SK-N-SH treated with all-trans-retinoic acid at 6 μM for 48 hours (cell line): ENCODE measurements around the gene TOMM5.

Experiments
- ATAC-seq: fragments of 200-7000 bp; cut with Tn5 transposase; 3 replicates; pipeline ENCODE4 v1.9.1; 2020; ENCODE audit warnings: mild to moderate bottlenecking, moderate library complexity
- ARNTL ChIP-seq: fragments of 450-650 bp; formaldehyde crosslinking; IDR thresholded peaks from 2 replicates; pipeline ENCODE4 v1.5.0; 2020; ENCODE audit warnings: low read depth, mild to moderate bottlenecking, moderate library complexity, borderline replicate concordance
- BACH2 ChIP-seq: fragments of 250-450 bp; sonication (Bioruptor Pico); IDR thresholded peaks from 2 replicates; pipeline ENCODE4 v1.9.0; 2021; ENCODE audit warnings: mild to moderate bottlenecking, borderline replicate concordance
- CREB5 ChIP-seq: fragments of 250-450 bp; sonication (Bioruptor Pico); IDR thresholded peaks from 2 replicates; pipeline ENCODE4 v1.5.1; 2020; ENCODE audit warnings: low read depth, mild to moderate bottlenecking, moderate library complexity
- CSDC2 ChIP-seq: fragments of 250-450 bp; sonication (Bioruptor Pico); IDR thresholded peaks from 2 replicates; pipeline ENCODE4 v1.5.0; 2020; ENCODE audit warnings: mild to moderate bottlenecking, moderate library complexity
- CSRNP3 ChIP-seq: fragments of 250-450 bp; sonication (Bioruptor Pico); IDR thresholded peaks from 2 replicates; pipeline ENCODE4 v1.5.1; 2021; ENCODE audit warnings: mild to moderate bottlenecking, moderate library complexity
- ESRRG ChIP-seq: fragments of 250-450 bp; sonication (Bioruptor Pico); IDR thresholded peaks from 2 replicates; pipeline ENCODE4 v1.6.1; 2021; ENCODE audit warnings: mild to moderate bottlenecking
- GLIS3 ChIP-seq: fragments of 250-450 bp; sonication (Bioruptor Pico); IDR thresholded peaks from 2 replicates; pipeline ENCODE4 v1.5.0; 2020; ENCODE audit warnings: mild to moderate bottlenecking, moderate library complexity
- ISL1 ChIP-seq: fragments of 250-450 bp; sonication (Bioruptor Pico); IDR thresholded peaks from 2 replicates; pipeline ENCODE4 v2.1.2; 2022; ENCODE audit warnings: mild to moderate bottlenecking, moderate library complexity
- OSR1 ChIP-seq: fragments of 250-450 bp; sonication (Bioruptor Pico); IDR thresholded peaks from 2 replicates; pipeline ENCODE4 v1.8.0; 2022; ENCODE audit warnings: moderate library complexity, mild to moderate bottlenecking, inconsistent platforms
- PATZ1 ChIP-seq: fragments of 250-450 bp; sonication (Bioruptor Pico); IDR thresholded peaks from 2 replicates; pipeline ENCODE4 v1.8.0; 2020; ENCODE audit warnings: mild to moderate bottlenecking, moderate library complexity, borderline replicate concordance
- POU6F1 ChIP-seq: fragments of 250-450 bp; sonication (Bioruptor Pico); IDR thresholded peaks from 2 replicates; pipeline ENCODE4 v1.8.0; 2021; ENCODE audit warnings: low read depth, mild to moderate bottlenecking, moderate library complexity, borderline replicate concordance
- PPARA ChIP-seq: fragments of 250-450 bp; sonication (Bioruptor Pico); IDR thresholded peaks from 2 replicates; pipeline ENCODE4 v1.5.0; 2020; ENCODE audit warnings: mild to moderate bottlenecking, borderline replicate concordance
- RARB ChIP-seq: fragments of 250-450 bp; sonication (Bioruptor Pico); IDR thresholded peaks from 2 replicates; pipeline ENCODE4 v1.8.0; 2021; ENCODE audit warnings: mild to moderate bottlenecking, moderate library complexity
- SNAI2 ChIP-seq: fragments of 250-450 bp; sonication (Bioruptor Pico); IDR thresholded peaks from 2 replicates; pipeline ENCODE4 v1.5.0; 2020; ENCODE audit warnings: mild to moderate bottlenecking, moderate library complexity
- TOX ChIP-seq: fragments of 250-450 bp; sonication (Bioruptor Pico); IDR thresholded peaks from 2 replicates; pipeline ENCODE4 v1.8.0; 2021; ENCODE audit warnings: mild to moderate bottlenecking, moderate library complexity, borderline replicate concordance
- TSHZ2 ChIP-seq: fragments of 250-450 bp; sonication (Bioruptor Pico); IDR thresholded peaks from 2 replicates; pipeline ENCODE4 v1.5.0; 2020; ENCODE audit warnings: mild to moderate bottlenecking, moderate library complexity
- ZC3H10 ChIP-seq: fragments of 250-450 bp; sonication (Bioruptor Pico); IDR thresholded peaks from 2 replicates; pipeline ENCODE4 v1.5.1; 2021; ENCODE audit warnings: mild to moderate bottlenecking, moderate library complexity
- ZFP3 ChIP-seq: fragments of 250-450 bp; sonication (Bioruptor Pico); IDR thresholded peaks from 2 replicates; pipeline ENCODE4 v1.5.0; 2020; ENCODE audit warnings: mild to moderate bottlenecking, moderate library complexity
- ZFP30 ChIP-seq: fragments of 450-650 bp; formaldehyde crosslinking; IDR thresholded peaks from 2 replicates; pipeline ENCODE4 v1.5.0; 2022; ENCODE audit warnings: mild to moderate bottlenecking, moderate library complexity
- ZNF565 ChIP-seq: fragments of 450-650 bp; formaldehyde crosslinking; conservative IDR thresholded peaks from 2 replicates; pipeline ENCODE4 v1.5.0; 2020; ENCODE audit warnings: low read depth, mild to moderate bottlenecking, moderate library complexity
- ZNF70 ChIP-seq: fragments of 450-650 bp; formaldehyde crosslinking; IDR thresholded peaks from 2 replicates; pipeline ENCODE4 v1.5.0; 2020; ENCODE audit warnings: mild to moderate bottlenecking, moderate library complexity
- ZNF8 ChIP-seq: fragments of 450-650 bp; formaldehyde crosslinking; IDR thresholded peaks from 2 replicates; pipeline ENCODE4 v1.5.0; 2020; ENCODE audit warnings: mild to moderate bottlenecking, moderate library complexity

Gene TOMM5

GRCh38 chr9:37543468-37543867 is 48.9 kb downstream of the TOMM5 start:
- no peak for TF ChIP-seq SNAI2
- TF ChIP-seq ARNTL: no peak
- no peak for TF ChIP-seq BACH2 (CRISPR knock-in tag)
- no peak for TF ChIP-seq CSDC2 (CRISPR knock-in tag)
- TF ChIP-seq ZNF565 (CRISPR knock-in tag): no peak
- no peak for TF ChIP-seq POU6F1 (CRISPR knock-in tag)
- no peak for TF ChIP-seq ZNF8 (CRISPR knock-in tag)
- TF ChIP-seq ZFP3 (CRISPR knock-in tag): no peak
- no peak for TF ChIP-seq PATZ1 (CRISPR knock-in tag)
- no peak for ATAC-seq

- TF ChIP-seq ESRRG (CRISPR knock-in tag) (no peak), TOX (CRISPR knock-in tag) (no peak), RARB (CRISPR knock-in tag) (no peak), ZNF565 (CRISPR knock-in tag) (no peak), SNAI2 (no peak), ZFP3 (CRISPR knock-in tag) (no peak), GLIS3 (CRISPR knock-in tag) (no peak), ZC3H10 (CRISPR knock-in tag) (no peak), PATZ1 (CRISPR knock-in tag) (no peak), ISL1 (no peak), CREB5 (CRISPR knock-in tag) (no peak), TSHZ2 (CRISPR knock-in tag) (no peak), OSR1 (CRISPR knock-in tag) (no peak), BACH2 (CRISPR knock-in tag) (no peak), ZFP30 (CRISPR knock-in tag) (no peak), POU6F1 (CRISPR knock-in tag) (no peak)
- TF ChIP-seq, all 23 proteins: peak for 0
- no peak for ATAC-seq
These were observed 49.5 kb downstream of the TOMM5 start for GRCh38 chr9:37542895-37543294.

GRCh38 chr9:37542488-37542887 is 49.9 kb downstream of the TOMM5 start:
- no peak for ATAC-seq
- no peak for TF ChIP-seq ZNF8 (CRISPR knock-in tag)
- TF ChIP-seq TSHZ2 (CRISPR knock-in tag): no peak
- TF ChIP-seq CSRNP3: no peak
- no peak for TF ChIP-seq ZFP3 (CRISPR knock-in tag)
- no peak for TF ChIP-seq PPARA (CRISPR knock-in tag)
- TF ChIP-seq GLIS3 (CRISPR knock-in tag): no peak
- TF ChIP-seq ZC3H10 (CRISPR knock-in tag): no peak
- TF ChIP-seq ZNF70 (CRISPR knock-in tag): no peak
- TF ChIP-seq ARNTL: no peak
- no peak for TF ChIP-seq ZNF565 (CRISPR knock-in tag)
